ENCODE measurements around the gene ELP2.

The ELP2 gene

DNA sequence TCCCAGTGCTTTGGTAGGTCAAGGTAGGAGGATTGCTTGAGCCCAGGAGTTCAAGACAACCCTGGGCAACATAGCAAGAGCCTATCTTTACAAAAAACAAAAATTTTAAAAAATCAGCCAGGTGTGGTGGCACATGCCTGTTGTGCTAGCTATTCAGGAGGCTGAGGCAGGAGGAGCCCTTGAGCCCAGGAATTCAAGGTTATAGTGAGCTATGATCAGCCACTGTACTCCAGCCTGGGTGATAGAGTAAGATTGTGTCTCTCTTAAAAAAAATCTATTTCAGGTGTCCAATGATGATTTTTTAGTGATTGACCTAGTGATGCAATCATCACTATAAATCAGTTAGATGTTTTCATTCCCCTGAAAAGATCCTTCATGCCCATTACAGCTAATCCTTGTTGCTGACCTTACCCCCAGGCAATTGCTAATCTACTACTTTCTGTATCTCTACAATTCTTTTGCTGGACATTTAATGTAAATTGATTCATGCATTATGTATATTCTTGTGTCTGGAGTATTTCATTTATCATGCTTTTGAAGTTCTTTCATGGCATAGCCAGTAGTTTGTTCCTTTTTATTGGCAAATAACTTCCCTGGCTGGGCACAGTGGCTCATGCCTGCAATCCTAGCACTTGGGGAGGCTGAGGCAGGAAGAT, 67.9 kb downstream of the ELP2 start:
- intact Hi-C loops (cut with DNase I; ENCODE audit: low total_unique reads): loop anchor here (2.0 kb wide), 1 partner anchor 37 kb away; no protein-coding TSS in a partner anchor
- TF ChIP-seq, protein P1, sequence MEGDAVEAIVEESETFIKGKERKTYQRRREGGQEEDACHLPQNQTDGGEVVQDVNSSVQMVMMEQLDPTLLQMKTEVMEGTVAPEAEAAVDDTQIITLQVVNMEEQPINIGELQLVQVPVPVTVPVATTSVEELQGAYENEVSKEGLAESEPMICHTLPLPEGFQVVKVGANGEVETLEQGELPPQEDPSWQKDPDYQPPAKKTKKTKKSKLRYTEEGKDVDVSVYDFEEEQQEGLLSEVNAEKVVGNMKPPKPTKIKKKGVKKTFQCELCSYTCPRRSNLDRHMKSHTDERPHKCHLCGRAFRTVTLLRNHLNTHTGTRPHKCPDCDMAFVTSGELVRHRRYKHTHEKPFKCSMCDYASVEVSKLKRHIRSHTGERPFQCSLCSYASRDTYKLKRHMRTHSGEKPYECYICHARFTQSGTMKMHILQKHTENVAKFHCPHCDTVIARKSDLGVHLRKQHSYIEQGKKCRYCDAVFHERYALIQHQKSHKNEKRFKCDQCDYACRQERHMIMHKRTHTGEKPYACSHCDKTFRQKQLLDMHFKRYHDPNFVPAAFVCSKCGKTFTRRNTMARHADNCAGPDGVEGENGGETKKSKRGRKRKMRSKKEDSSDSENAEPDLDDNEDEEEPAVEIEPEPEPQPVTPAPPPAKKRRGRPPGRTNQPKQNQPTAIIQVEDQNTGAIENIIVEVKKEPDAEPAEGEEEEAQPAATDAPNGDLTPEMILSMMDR (IDR thresholded peaks at IDR 0.05): no peak
- H3K9me3 ChIP-seq: no peaks in the 10 kb centered on the region
- no peaks in the 10 kb centered on the region for H3K27me3 ChIP-seq
- H3K27ac ChIP-seq: no peak overlapping the region
- no peaks in the 10 kb centered on the region for H3K36me3 ChIP-seq
- no peak overlapping the region for H3K4me3 ChIP-seq
- H3K4me1 ChIP-seq: no peaks in the 10 kb centered on the region
- no peak for DNase-seq

DNA sequence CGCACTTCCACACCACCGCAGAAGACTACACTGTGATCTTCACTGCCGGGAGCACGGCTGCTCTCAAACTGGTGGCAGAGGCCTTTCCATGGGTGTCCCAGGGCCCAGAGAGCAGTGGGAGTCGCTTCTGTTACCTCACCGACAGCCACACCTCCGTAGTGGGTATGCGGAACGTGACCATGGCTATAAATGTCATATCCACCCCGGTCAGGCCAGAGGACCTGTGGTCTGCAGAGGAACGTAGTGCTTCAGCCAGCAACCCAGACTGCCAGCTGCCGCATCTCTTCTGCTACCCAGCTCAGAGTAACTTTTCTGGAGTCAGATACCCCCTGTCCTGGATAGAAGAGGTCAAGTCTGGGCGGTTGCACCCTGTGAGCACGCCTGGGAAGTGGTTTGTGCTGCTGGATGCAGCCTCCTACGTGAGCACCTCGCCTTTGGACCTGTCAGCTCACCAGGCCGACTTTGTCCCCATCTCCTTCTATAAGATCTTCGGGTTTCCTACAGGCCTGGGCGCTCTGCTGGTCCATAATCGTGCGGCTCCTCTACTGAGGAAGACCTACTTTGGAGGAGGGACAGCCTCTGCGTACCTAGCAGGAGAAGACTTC, 70.1 kb downstream of the ELP2 start:
- Histone ChIP-seq H3K4me3 (no peak overlapping the region), H3K9me3 (no peaks in the 10 kb centered on the region), H3K36me3 (no peaks in the 10 kb centered on the region), H3K27me3 (no peaks in the 10 kb centered on the region), H3K4me1 (no peaks in the 10 kb centered on the region), H3K27ac (no peak overlapping the region)
- TF ChIP-seq, protein P1 (IDR thresholded peaks at IDR 0.05): no peak
- DNase-seq: no peak
- intact Hi-C loops (cut with DNase I; ENCODE audit: low total_unique reads): no loop called here

DNA sequence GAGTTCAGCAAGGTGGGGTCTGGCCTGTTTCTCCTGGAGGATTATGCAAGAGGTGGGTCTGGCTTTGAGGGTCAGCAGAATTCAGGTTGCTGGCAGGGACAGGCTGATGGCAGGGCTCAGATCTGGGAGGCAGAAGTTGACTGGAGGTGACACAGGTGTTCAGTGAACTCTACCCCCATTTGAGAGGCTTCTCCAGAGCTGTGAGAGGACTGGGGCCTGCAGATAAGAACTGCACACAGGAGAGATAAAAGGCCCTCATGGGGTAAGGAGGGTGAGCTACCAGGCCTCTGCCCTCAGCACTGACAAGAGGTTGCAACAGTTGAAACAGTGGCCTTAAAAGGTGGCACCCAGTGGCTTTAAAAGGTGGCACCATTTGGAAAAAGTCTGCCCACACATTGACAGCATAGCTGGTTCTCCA, 70.7 kb downstream of the ELP2 start:
- Histone ChIP-seq H3K27me3 (no peaks in the 10 kb centered on the region), H3K4me3 (no peak overlapping the region), H3K9me3 (no peaks in the 10 kb centered on the region), H3K4me1 (no peaks in the 10 kb centered on the region), H3K27ac (no peak overlapping the region), H3K36me3 (no peaks in the 10 kb centered on the region)
- intact Hi-C loops (cut with DNase I; ENCODE audit: low total_unique reads): no loop called here
- TF ChIP-seq, protein P1 (IDR thresholded peaks at IDR 0.05): no peak
- no peak for DNase-seq

DNA sequence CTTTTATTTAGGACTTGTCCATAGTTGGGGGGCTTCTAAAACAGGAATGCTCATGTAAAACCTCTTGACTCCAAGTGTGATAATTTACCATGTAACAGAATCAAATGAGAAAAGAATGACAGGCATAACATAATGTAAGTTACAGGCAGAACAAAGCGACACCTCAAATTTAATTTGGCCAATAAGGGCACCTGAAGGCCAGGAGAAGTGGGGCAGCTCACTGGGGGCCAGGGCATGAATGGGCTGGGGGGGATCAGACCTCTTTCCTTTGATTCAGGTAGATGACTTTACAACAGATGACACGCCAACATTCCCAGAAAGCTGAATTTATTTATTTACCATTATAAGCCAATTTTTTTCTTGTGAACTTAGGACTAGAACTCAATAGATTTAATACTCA, 72.1 kb downstream of the ELP2 start:
- Histone ChIP-seq H3K27me3 (no peaks in the 10 kb centered on the region), H3K27ac (no peak overlapping the region), H3K36me3 (no peaks in the 10 kb centered on the region), H3K4me3 (no peak overlapping the region), H3K4me1 (no peaks in the 10 kb centered on the region), H3K9me3 (no peaks in the 10 kb centered on the region)
- intact Hi-C loops (cut with DNase I; ENCODE audit: low total_unique reads): no loop called here
- TF ChIP-seq, protein P1 (IDR thresholded peaks at IDR 0.05): no peak
- DNase-seq: no peak

DNA sequence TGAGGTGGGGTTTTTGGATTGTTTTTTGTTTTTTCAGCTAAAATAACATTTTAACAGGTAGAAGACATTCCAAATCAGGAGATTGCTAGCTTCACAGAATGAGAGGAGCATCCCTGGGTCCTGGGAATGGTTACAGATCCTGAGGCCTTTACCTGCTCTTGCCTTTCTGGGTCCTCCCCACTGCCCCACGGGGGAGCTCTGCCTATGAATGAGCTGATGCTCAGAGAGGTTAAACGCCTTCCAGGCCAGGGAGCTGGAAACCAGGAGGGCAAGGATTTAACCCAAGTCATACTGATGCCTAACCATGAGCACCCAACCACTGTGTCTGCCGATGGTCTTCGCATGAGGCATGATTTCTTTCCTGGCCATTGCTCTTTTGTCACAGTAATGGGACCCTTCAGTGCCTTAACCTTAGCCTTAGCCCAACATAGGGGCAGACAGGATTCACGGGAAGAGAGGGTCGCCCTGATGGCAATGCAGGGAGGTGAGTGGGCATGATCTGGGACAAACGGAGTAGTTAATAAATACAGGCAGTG, 73.7 kb downstream of the ELP2 start:
- Histone ChIP-seq H3K27me3 (no peaks in the 10 kb centered on the region), H3K36me3 (no peaks in the 10 kb centered on the region), H3K4me3 (no peak overlapping the region), H3K4me1 (no peaks in the 10 kb centered on the region), H3K9me3 (no peaks in the 10 kb centered on the region), H3K27ac (no peak overlapping the region)
- no peak for DNase-seq
- intact Hi-C loops (cut with DNase I; ENCODE audit: low total_unique reads): no loop called here
- TF ChIP-seq, protein P1 (IDR thresholded peaks at IDR 0.05): no peak
